Body of pancreas (tissue), 4 donors: ENCODE data around the gene MAP4K5. TPM values are rescaled to one million over a fixed set of nuclear protein-coding genes. Genes with fewer than 3 reads are reported as not detected.

ENCODE experiments used
- ATAC-seq: fragments of 150-250 bp; one replicate; pipeline ENCODE4 v1.9.1; 2016
- DNase-seq, 4 donors: peaks; one replicate each; pipeline ENCODE4 v3.0.0-alpha.2; 2019
- H3K27ac ChIP-seq, 4 donors: fragments of 200-600 bp; sonication (generic); 1 replicate in 3 of 4; 2 replicates in 1 of 4; pipeline versions ENCODE4 v1.5.1 to v1.6.1; 2016 to 2019; ENCODE audit warnings: mild to moderate bottlenecking in 1 of 4, mixed read lengths in 1 of 4, moderate library complexity in 1 of 4
- H3K27me3 ChIP-seq, 2 donors: fragments of 200-600 bp; sonication (generic); one replicate each; pipeline ENCODE4 v1.6.0; 2016; ENCODE audit warnings: mild to moderate bottlenecking in 1 of 2
- H3K36me3 ChIP-seq, 2 donors: fragments of 200-600 bp; sonication (generic); replicated peaks in 1 of 2; 2 replicates each; pipeline ENCODE4 v1.5.1; 2016; ENCODE audit warnings: low read depth in 2 of 2; ENCODE audit not compliant: insufficient read depth in 1 of 2
- H3K4me1 ChIP-seq: fragments of 200-600 bp; sonication (generic); one replicate; pipeline ENCODE4 v1.6.0; 2016
- H3K4me3 ChIP-seq, 2 donors: fragments of 200-600 bp; sonication (generic); 1 replicate in 1 of 2; 2 replicates in 1 of 2; pipeline ENCODE4 v1.5.1; 2016 to 2019
- H3K9me3 ChIP-seq, 3 donors: fragments of 200-600 bp; sonication (generic); 1 replicate in 2 of 3; 2 replicates in 1 of 3; pipeline ENCODE4 v1.5.1; 2016
- CTCF ChIP-seq, 7 experiments: fragments of 450-650 bp in 4 of 7; fragments of 200-600 bp in 3 of 7; sonication (generic) in 3 of 7; IDR thresholded peaks; one replicate each; pipeline ENCODE4 v1.5.1; 2016 to 2019; ENCODE audit warnings: antibody characterized with exemption in 7 of 7
- POLR2A ChIP-seq, 3 donors: fragments of 450-650 bp; IDR thresholded peaks; one replicate each; pipeline ENCODE4 v1.6.1; 2016; ENCODE audit warnings: antibody characterized with exemption in 3 of 3, mild to moderate bottlenecking in 2 of 3
- WGBS, 2 donors: methylation state at CpG; one replicate each; pipeline ENCODE4 v1.1.5; 2017; 5-methylcytosine and 5-hydroxymethylcytosine counted together
- intact Hi-C: fragments of 100-400 bp; cut with DNase I; formaldehyde crosslinking; loops from one replicate; pipeline ENCODE4 v1.15.1; 2023
- total RNA-seq, 2 donors: library from RNA; depleted of rRNA; stranded (reverse); fragments of >200 nt; gene quantifications; one replicate each; pipeline ENCODE4 v1.1.0, GENCODE V29; 2016

Gene MAP4K5
- total RNA-seq, 2 donors from 2014 or later = 111 to 159 TPM

- peaks cover 34% of the 10 kb centered on the region for H3K4me1 ChIP-seq
- H3K36me3 ChIP-seq = no peaks in the 10 kb centered on the region
- no peaks in the 10 kb centered on the region for H3K9me3 ChIP-seq
- TF ChIP-seq CTCF (IDR thresholded peaks at IDR 0.05) (no peak), POLR2A (IDR thresholded peaks at IDR 0.05) (no peak)
- DNase-seq (no peak), ATAC-seq (no peak)
- no peak overlapping the region for H3K4me3 ChIP-seq
- 76% methylated on average over 3 of the region's 3 CpGs for WGBS, 2 donors
- H3K27ac ChIP-seq = peak overlapping the region in 1 of 4 donors; percentile 96
- intact Hi-C loops = loop anchor here (5.0 kb wide), 1 partner anchor 217 kb away; no protein-coding TSS in a partner anchor
- H3K27me3 ChIP-seq = no peaks in the 10 kb centered on the region
These were observed 1.4 kb upstream of the MAP4K5 start for GRCh38 chr14:50533806-50534205.

- H3K4me3 ChIP-seq = no peak overlapping the region
- H3K27me3 ChIP-seq = no peaks in the 10 kb centered on the region
- TF ChIP-seq CTCF (IDR thresholded peaks at IDR 0.05) (no peak), POLR2A (IDR thresholded peaks at IDR 0.05) (no peak)
- WGBS, 2 donors = 6 to 10% methylated on average over 5 of the region's 5 CpGs
- H3K27ac ChIP-seq = peak overlapping the region; percentile 88 to 96 (median 92)
- intact Hi-C loops = loop anchor here (5.0 kb wide), 1 partner anchor 216 kb away; no protein-coding TSS in a partner anchor
- ATAC-seq (no peak), DNase-seq (no peak)
- peaks cover 34% of the 10 kb centered on the region for H3K4me1 ChIP-seq
- H3K9me3 ChIP-seq = no peaks in the 10 kb centered on the region
- no peaks in the 10 kb centered on the region for H3K36me3 ChIP-seq
These were observed 904 bp upstream of the MAP4K5 start for GRCh38 chr14:50533241-50533705.

- WGBS, 2 donors = 1 to 3% methylated on average over 42 to 72 of the region's 82 CpGs
- peak; percentile 60 for ATAC-seq
These were observed 521 bp downstream of the MAP4K5 start for GRCh38 chr14:50531595-50532501.

GRCh38 chr14:50530794-50531365 lies 1.5 kb downstream of the MAP4K5 start:
- no peak for ATAC-seq
- whole genome bisulfite sequencing, 2 donors = 43% methylated on average over 8 of the region's 8 CpGs

More at GRCh38 chr14:50531595-50532501, 521 bp downstream of the MAP4K5 start:
- Histone ChIP-seq H3K9me3 (no peaks in the 10 kb centered on the region), H3K4me1 (peaks cover 34% of the 10 kb centered on the region), H3K27me3 (no peaks in the 10 kb centered on the region), H3K27ac (peak overlapping the region; percentile 88 to 96 (median 92)), H3K4me3 (peak overlapping the region; percentile 93 to 96), H3K36me3 (no peaks in the 10 kb centered on the region)
- TF ChIP-seq POLR2A (IDR thresholded peaks at IDR 0.05) (peak in 1 of 3 donors; percentile 45), CTCF (IDR thresholded peaks at IDR 0.05) (no peak)
- intact Hi-C loops = loop anchor here (5.0 kb wide), 1 partner anchor 215 kb away; no protein-coding TSS in a partner anchor
- peak; percentile 48 to 58 (median 52) for DNase-seq

More at GRCh38 chr14:50530794-50531365, 1.5 kb downstream of the MAP4K5 start:
- Histone ChIP-seq H3K4me3 (no peak overlapping the region), H3K9me3 (no peaks in the 10 kb centered on the region), H3K27ac (no peak overlapping the region), H3K4me1 (peaks cover 34% of the 10 kb centered on the region), H3K36me3 (no peaks in the 10 kb centered on the region), H3K27me3 (no peaks in the 10 kb centered on the region)
- DNase-seq = no peak
- intact Hi-C loops = loop anchor here (5.0 kb wide), 1 partner anchor 214 kb away; no protein-coding TSS in a partner anchor
- no peak for TF ChIP-seq POLR2A (IDR thresholded peaks at IDR 0.05)
- no peak for TF ChIP-seq CTCF (IDR thresholded peaks at IDR 0.05)
